Measurements from ENCODE around the gene GRIFIN. TPM values are rescaled to one million over a fixed set of nuclear protein-coding genes. Genes with fewer than 3 reads are reported as not detected.
A peak's percentile ranks its signal among the peaks of the same experiment; 100 is the strongest.

GRIFIN gene
- total and polyA plus RNA-seq, 9 of the 15 experiments (the other 6 are each of a cell fraction or from before 2014, with no cell fraction given): not detected

- no peak for TF ChIP-seq SAP30 (IDR thresholded peaks at IDR 0.05; ENCODE audit: borderline replicate concordance, insufficient read depth, low read depth, low read length, poor library complexity, severe bottlenecking)
- TF ChIP-seq TEAD2 (tag; IDR thresholded peaks at IDR 0.05): no peak
- TF ChIP-seq MEF2A (IDR thresholded peaks at IDR 0.05; ENCODE audit: control insufficient read depth, low read depth, low read length): no peak
- no peak for TF ChIP-seq HOMEZ (CRISPR knock-in tag; IDR thresholded peaks at IDR 0.05)
- TF ChIP-seq ZNF41 (CRISPR knock-in tag; conservative IDR thresholded peaks at IDR 0.05): no peak
- TF ChIP-seq PHB2 (IDR thresholded peaks at IDR 0.05; ENCODE audit: low read depth): no peak
- TF ChIP-seq POLR2AphosphoS2 (IDR thresholded peaks at IDR 0.05; ENCODE audit: low read length): no peak
- no peak for TF ChIP-seq ILK (tag; IDR thresholded peaks at IDR 0.05; ENCODE audit: borderline replicate concordance, low read depth)
- peak; percentile 87; the same call in 1 of the 2 replicates for TF ChIP-seq STAG1 (CRISPR knock-in tag; IDR thresholded peaks at IDR 0.05; ENCODE audit: borderline replicate concordance)
- no peak for TF ChIP-seq ZNF583 (CRISPR knock-in tag; IDR thresholded peaks at IDR 0.05)
- TF ChIP-seq, protein P1, sequence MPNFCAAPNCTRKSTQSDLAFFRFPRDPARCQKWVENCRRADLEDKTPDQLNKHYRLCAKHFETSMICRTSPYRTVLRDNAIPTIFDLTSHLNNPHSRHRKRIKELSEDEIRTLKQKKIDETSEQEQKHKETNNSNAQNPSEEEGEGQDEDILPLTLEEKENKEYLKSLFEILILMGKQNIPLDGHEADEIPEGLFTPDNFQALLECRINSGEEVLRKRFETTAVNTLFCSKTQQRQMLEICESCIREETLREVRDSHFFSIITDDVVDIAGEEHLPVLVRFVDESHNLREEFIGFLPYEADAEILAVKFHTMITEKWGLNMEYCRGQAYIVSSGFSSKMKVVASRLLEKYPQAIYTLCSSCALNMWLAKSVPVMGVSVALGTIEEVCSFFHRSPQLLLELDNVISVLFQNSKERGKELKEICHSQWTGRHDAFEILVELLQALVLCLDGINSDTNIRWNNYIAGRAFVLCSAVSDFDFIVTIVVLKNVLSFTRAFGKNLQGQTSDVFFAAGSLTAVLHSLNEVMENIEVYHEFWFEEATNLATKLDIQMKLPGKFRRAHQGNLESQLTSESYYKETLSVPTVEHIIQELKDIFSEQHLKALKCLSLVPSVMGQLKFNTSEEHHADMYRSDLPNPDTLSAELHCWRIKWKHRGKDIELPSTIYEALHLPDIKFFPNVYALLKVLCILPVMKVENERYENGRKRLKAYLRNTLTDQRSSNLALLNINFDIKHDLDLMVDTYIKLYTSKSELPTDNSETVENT (CRISPR knock-in tag; IDR thresholded peaks at IDR 0.05): no peak
- no peak for TF ChIP-seq PHB (CRISPR knock-in tag; IDR thresholded peaks at IDR 0.05)
- no peak for TF ChIP-seq ZC3H11A (IDR thresholded peaks at IDR 0.05; ENCODE audit: low read depth, low read length)
- no peak for TF ChIP-seq THRAP3 (IDR thresholded peaks at IDR 0.05; ENCODE audit: borderline replicate concordance)
- TF ChIP-seq BACH1 (tag; IDR thresholded peaks at IDR 0.05): no peak
- peak; percentile 37; the same call in 1 of the 2 replicates for TF ChIP-seq CREM (IDR thresholded peaks at IDR 0.05; ENCODE audit: low read depth)
- no peak for TF ChIP-seq ZNF217 (CRISPR knock-in tag; IDR thresholded peaks at IDR 0.05)
- no peak for TF ChIP-seq MECOM (CRISPR knock-in tag; IDR thresholded peaks at IDR 0.05)
- no peak for TF ChIP-seq NCOR1 (IDR thresholded peaks at IDR 0.05)
- TF ChIP-seq NR2C1 (IDR thresholded peaks at IDR 0.05): no peak
- TF ChIP-seq NR2C1 (tag; IDR thresholded peaks at IDR 0.05): no peak
- no peak for TF ChIP-seq SLC30A9 (CRISPR knock-in tag; IDR thresholded peaks at IDR 0.05)
- no peak for TF ChIP-seq SRSF7 (optimal IDR thresholded peaks at IDR 0.05; ENCODE audit: low read depth, low read length)
- TF ChIP-seq SMC3 (conservative IDR thresholded peaks at IDR 0.05; ENCODE audit: insufficient read depth, low read depth, low read length): peak; percentile 68
- TF ChIP-seq ARID3B (CRISPR knock-in tag; IDR thresholded peaks at IDR 0.05; ENCODE audit: borderline replicate concordance): no peak
Measured at GRCh38 chr7:2477447-2478398, 1.5 kb upstream of the GRIFIN start (continued).
